Activated CD8-positive, alpha-beta memory T cell treated with anti-CD3 and anti-CD28 coated beads for 36 hours (primary cell): Measurements from ENCODE around the gene CYP46A1. TPM values are rescaled to one million over a fixed set of nuclear protein-coding genes. Genes with fewer than 3 reads are reported as not detected.

ENCODE experiments used
- CTCF ChIA-PET: fragments of 350-600 bp; sonication (Branson Sonifier 250); formaldehyde crosslinking; loops from one replicate; lab custom pipeline; 2021; ENCODE audit warnings: antibody characterized with exemption; lab: Charles Lee
- POLR2A ChIA-PET: fragments of 350-600 bp; sonication (Branson Sonifier 250); formaldehyde crosslinking; loops from one replicate; lab custom pipeline; 2021; ENCODE audit warnings: antibody characterized with exemption; lab: Charles Lee
- total RNA-seq, 2 experiments: library from RNA; stranded (reverse); gene quantifications; one replicate each; pipeline ENCODE4 v1.2.3, GENCODE V29; 2021

CYP46A1 gene
- total RNA-seq, 2 experiments from 2014 or later: 0.19 to 0.46 TPM

DNA sequence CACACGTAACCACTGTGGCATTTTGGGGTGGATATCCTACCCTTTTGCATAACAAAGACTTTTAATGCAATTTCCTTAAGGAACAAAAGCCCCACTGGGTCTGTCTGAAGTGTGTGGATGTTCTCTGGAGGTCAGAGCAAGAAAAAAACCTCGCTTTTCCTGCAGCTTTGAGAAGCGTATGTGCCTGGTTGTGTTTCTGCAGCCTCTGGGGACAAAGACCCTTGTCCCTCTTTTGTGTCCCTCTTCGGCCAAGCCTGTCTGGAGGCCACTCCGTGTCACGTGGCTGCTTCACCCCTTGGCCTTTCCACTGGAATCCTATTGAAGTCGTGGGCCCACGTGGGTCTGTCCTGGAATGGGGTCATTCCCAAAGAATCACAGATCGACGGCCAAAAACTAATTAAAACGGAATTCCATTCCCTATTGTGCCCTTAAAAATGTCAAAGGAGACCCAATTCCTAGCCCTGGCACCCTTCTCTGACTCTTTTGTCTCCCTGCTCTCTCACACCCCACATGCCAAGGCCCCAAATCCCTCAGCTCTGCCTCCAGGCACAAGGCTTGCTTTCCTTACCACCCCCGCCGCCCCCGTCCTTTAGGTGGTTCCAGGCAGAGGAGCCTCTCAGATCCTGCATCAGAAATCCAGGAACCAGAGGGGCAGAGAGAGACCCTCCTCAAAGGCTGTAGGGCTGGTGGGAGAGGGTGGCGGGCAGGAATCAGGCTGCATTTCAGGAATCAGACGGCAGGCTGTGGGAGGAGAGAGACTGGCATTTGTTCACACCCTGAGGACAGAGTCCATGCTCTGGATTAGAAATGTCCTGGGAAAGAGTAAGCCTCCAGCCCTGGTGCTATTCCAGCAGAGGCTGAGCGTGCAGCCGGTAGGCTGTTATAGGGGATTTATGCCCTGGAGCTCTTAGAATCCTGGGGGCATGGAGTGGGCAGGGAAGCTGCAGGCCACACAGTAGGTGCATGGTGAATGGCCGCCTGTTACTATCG is 12.6 kb upstream of the CYP46A1 start:
- POLR2A ChIA-PET: no interaction called here
- CTCF ChIA-PET: no interaction called here

GRCh38 chr14:99672506-99673304 is 11.4 kb upstream of the CYP46A1 start:
- ChIA-PET POLR2A (no interaction called here), CTCF (interaction anchor here (1.5 kb wide), 1 partner anchor 10 kb away, joined by 4 read pairs; no protein-coding TSS in a partner anchor)

DNA sequence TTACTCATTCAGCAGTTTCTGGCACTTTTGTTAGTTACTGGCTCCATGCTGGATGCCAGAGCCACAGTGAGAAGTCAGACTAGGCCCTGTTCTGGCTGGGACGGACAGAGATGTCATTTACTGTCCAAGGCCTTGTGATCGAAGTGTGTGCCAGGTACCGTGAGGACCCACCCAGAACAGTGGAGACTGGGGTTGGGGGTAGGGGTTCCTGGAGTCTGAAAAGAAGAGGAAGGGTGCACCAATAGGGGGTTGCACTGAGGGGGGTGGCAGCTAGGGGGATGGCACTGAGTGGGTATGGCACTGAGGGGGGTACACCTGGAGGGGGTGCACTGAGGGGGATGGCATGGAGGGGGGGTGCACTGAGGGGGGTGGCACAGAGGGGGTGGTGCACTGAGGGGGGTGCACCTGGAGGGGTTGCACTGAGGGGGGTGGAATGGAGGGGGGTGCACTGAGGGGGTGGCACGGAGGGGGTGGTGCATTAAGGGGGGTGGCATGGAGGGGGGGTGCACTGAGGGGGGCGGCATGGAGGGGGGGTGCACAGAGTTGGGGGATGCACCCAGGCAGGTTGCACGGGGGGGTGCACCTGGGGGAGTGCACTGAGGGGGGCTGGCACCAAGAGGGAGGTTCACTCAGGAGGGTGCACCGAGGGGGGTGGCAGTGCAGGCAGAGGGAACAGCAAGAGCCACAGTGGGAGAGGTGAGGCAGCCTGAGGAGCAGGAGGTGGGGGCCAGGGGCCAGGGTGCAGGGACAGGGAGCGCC is 10.6 kb upstream of the CYP46A1 start:
- ChIA-PET POLR2A (no interaction called here), CTCF (interaction anchor here (1.5 kb wide), 1 partner anchor 10 kb away, joined by 4 read pairs; no protein-coding TSS in a partner anchor)

DNA sequence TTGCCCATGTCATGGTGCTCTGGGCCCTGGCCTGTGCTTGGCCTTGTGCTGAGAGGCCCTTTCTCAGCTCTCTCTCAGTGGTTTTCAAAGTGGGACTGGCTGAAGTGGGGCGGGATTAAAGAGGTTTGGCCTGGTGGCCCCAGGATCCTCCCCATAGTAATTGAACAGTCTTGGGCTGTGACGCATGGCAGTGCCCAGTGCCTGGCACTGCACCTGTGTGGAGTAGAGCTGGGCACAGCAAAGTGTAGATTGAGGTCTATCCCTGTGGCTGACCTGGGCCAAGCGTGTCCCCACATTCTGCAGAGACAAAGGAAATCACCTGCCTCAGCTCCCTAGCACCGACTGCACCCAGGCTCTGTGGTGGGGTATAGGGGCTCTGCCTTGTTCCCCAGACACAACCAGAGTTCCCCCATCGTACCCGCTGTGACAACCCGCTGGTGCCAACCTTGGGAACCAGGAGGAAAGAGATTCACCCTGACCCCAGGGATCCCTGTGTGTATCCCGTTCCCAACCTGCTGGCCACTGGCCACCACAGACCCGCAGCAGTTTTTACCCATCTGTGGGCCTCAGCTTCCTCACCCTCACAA is 9.9 kb upstream of the CYP46A1 start:
- ChIA-PET POLR2A (no interaction called here), CTCF (interaction anchor here (1.5 kb wide), 1 partner anchor 9 kb away, joined by 4 read pairs; no protein-coding TSS in a partner anchor)

DNA sequence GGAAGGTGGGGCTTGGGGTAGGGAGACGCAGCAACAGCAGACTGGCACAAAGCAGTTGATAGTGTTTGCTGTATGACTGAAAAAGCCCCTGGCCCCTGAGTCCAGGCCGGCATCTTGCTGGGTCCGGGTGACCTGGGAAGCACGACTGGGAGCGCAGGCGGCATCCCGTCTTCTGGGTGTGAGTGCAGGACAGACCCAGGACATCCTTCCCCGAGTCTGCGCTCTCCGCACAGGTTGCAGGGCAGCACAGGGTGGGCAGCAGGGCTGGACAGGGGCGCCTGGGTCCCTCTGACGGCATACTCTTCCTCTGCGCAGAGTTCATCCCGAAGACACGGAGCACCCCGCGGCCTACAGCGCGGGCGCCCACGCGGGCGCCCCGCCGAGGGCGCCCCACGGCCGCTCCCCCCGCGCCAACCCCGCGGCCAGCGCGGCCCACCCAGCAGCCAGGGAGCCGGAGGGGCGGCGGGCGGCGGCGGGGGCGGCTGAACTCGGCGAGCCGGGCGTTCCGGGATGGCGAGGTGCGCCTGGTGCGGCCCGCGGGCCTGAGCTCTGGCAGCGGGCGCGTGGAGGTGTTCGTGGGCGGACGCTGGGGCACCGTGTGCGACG is 9.2 kb upstream of the CYP46A1 start:
- ChIA-PET CTCF (no interaction called here), POLR2A (no interaction called here)

DNA sequence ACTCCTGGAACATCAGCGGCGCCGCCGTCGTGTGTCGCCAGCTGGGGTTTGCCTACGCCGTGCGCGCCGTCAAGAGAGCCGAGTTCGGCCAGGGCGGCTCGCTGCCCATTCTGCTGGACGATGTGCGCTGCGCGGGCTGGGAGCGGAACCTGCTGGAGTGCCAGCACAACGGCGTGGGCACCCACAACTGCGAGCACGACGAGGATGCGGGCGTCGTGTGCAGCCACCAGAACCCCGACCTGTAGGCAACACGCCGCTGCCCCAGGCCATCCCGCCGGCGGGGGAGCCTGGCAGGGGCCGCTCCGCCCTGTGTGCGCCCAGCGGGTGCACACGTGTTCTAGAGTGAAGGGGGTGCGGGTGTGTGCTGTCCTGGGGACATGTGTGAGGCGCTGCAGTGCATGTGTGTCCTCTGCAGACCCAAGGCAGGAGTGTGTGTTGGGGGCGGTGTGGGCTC is 8.7 kb upstream of the CYP46A1 start:
- ChIA-PET POLR2A (no interaction called here), CTCF (no interaction called here)

DNA sequence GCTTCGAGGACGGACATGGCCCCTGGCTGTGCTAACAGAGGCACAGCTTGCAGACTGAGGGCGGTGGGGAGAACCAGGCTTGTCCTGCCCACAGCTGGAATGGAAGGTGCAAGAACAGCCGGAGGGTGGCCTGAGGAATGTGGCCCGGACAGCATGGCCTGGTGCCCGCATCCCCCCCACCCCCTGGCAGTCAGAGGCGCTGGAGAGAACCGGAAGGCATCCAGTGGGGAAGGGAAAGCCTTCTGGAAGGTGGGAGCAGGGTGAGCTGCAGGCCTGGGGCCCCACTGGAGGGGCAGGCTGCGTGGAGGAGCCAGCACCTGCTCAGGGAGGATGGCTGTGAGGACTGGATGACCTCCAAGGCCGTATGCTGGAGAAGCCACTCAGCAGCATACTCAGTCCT is 8.1 kb upstream of the CYP46A1 start:
- ChIA-PET CTCF (interaction anchor here (0.9 kb wide), 1 partner anchor 12 kb away, joined by 3 read pairs; no protein-coding TSS in a partner anchor), POLR2A (no interaction called here)

DNA sequence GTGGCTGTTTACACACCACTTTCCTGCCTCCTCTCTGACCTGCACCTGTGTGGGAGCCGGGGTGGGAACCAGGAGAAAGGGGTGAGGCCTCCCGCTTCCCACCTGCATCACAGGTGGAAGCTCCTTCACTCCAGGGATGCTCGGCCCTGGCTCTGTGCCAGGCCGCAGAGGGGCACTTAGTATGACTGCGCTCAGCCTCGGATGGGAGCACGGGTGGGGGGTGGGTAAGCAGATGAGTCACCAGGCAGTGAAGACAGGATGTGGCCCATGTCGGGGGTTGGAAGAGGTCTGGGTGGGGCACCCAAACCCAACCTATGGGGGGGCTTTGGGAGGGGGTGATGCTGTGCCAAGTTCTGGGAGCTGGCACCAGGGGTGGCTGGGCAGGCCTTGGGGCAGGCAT is 7.4 kb upstream of the CYP46A1 start:
- ChIA-PET POLR2A (no interaction called here), CTCF (interaction anchor here (0.9 kb wide), 1 partner anchor 12 kb away, joined by 3 read pairs; no protein-coding TSS in a partner anchor)

DNA sequence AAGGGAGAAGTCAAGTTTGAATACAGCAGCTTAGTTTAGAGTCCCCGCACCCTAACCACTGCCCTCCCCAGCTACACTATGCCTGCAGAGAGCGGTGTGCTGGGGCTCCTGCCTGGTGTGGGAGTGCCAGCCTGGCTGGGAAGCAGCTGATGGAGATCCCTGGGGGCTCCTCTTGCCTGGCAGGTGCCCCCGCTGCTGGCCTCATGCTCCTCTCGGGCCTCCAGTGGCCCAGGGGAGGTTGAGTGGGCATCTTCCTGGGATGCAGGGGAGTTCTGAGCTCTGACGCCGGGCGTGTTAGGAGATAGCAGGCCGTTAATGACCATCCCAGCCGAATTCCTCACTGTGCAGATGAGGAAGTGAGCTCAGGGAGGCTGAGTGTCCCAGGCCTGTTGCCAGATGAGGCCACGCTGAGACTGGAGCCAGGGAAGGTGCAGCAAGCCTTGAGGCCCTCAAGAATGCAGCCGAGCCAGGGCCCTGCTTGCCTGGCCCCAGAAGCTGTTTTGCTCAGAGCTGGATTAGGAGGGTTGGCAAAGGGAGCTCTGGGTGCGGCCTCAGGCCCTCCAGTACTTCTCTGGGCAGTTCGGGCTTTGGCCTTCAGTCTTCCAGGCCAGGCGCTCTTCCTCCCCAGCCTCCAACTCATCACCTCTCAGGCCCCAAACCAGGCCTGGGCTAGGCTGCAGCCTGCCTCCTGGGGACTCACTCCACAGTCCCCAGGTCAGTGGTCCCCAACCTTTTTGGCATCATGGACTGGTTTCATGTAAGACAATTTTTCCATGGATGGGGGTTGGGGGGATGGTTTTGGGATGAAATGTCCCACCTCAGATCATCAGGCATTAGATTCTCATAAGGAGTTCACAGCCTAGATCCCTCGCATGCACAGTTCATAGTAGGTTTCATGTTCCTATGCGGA is 6.6 kb upstream of the CYP46A1 start:
- ChIA-PET CTCF (interaction anchor here (0.7 kb wide), 1 partner anchor 9 kb away, joined by 3 read pairs; no protein-coding TSS in a partner anchor), POLR2A (interaction anchor here (0.6 kb wide), 1 partner anchor 515 kb away, joined by 3 read pairs; no protein-coding TSS in a partner anchor)

DNA sequence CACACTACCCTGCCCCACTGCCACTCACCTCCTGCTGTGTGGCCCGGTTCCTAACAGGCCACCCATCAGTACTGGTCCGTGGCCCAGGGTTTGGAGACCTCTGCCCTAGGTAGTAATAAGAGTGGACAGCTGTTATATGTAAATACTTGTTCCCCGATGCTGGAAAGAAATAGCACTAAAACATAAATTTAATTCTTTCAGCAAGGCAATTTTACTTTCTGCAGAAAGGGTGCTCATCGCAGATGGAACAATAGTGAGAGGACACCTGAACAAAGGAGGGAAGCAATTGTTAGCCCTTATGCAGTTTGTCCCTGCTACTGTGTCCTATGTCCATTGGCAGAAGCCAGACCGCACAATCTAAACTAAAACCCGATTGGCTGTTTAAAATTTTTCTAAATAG is 5.9 kb upstream of the CYP46A1 start:
- POLR2A ChIA-PET: no interaction called here
- CTCF ChIA-PET: no interaction called here

DNA sequence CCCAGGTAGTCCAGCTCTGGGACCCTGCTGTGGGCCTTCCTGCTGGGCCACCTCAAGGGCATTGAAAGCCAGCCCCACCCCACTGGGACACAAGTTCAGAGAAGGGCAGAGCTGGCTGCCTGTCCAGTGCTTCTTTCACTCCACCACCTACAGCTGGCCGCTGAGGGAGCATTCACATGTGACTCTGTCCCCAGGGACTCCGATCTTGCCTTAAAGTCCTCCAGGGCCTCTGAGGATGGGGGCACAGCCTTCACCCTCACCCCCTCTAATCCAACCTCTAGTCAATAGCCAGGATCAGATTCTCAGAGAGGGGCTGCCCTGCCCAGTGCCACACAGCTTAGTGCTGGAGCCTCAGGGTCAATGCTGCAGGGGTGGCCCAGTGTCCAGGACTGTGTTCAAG is 5.0 kb upstream of the CYP46A1 start:
- POLR2A ChIA-PET: no interaction called here
- CTCF ChIA-PET: no interaction called here

DNA sequence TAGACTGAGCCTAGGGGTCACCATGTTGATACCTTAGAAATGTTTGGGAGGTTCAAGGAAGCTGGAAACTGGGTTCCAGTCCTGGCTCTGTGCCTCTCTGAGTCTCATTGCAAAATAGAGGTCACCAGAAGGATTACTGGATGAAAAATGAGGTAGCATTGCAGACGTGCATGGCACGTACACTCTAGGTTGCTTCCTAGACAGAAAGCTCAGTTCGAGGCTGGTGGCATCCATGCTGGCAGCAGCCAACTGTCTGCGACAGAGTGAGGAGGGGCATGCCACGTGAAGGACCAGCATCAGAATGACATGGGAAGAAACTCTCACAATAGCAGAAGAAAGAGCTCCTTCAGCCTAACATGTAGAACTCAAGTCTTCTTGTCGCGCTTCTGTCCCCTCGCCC is 4.6 kb upstream of the CYP46A1 start:
- CTCF ChIA-PET: no interaction called here
- POLR2A ChIA-PET: no interaction called here

- POLR2A ChIA-PET: no interaction called here
- CTCF ChIA-PET: no interaction called here
These were observed 4.1 kb upstream of the CYP46A1 start for GRCh38 chr14:99679996-99680395.

DNA sequence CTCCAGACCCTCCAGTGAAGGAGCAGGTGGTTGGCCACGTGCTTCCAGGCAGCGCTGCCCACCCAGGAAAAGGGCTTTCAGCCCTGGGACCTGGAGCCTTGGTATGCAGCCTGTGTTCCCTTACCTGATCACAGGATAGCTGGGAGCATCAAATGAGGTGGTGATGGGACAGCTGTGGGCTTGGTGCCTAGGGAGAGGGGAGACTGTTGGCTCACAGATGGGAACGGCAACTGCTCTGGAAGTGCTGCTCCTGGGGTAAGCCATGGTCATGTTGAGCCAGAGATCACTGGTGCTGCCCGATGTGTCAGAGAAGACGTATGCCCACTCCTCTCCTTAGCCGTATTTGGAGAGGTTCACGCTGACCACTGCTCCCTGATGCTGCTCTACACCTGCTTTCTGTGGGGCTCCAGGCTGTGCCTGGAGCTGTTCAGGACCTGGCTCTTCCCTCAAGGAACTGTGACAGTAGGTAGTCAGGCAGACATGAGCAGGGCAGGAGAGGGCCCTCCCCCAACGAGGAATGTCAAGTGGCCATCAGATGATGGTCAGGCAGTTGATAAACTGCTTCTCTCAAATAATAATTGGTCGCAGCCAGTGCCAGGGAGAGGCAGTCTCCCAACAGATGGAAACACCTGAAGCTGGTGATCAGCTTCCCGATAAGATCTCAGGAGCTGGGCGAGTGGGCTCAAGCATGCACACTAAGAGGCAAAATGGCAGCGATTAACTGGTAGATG is 2.8 kb upstream of the CYP46A1 start:
- CTCF ChIA-PET: interaction anchor here (1.7 kb wide), 1 partner anchor 49 kb away, joined by 6 read pairs; no protein-coding TSS in a partner anchor
- POLR2A ChIA-PET: no interaction called here

- POLR2A ChIA-PET: no interaction called here
These were observed 2.3 kb upstream of the CYP46A1 start for GRCh38 chr14:99681832-99682148.

GRCh38 chr14:99682809-99683618 is 1.1 kb upstream of the CYP46A1 start:
- ChIA-PET CTCF (interaction anchor here (0.7 to 1.8 kb wide), 7 partner anchors 10 to 164 kb away, joined by 3 to 6 read pairs (median 3); no protein-coding TSS in a partner anchor), POLR2A (interaction anchor here (1.0 to 1.8 kb wide), 2 partner anchors 78 to 202 kb away, joined by 5 to 7 read pairs; partner anchors contain the start of genes CCNK and SETD3)

More at GRCh38 chr14:99681832-99682148, 2.3 kb upstream of the CYP46A1 start:
- CTCF ChIA-PET: interaction anchor here (0.8 to 1.7 kb wide), 2 partner anchors 15 to 49 kb away, joined by 5 to 6 read pairs; no protein-coding TSS in a partner anchor
